Medulla oblongata (tissue), 1 donor: ENCODE results near the gene APBA3.
A peak's percentile ranks its signal among the peaks of the same experiment; 100 is the strongest.
"Not testable (repeated sequence)": the region's sequence is repeated elsewhere in the genome, so short reads cannot be mapped to it uniquely, and the experiment has no call there.

Experiments
- DNase-seq: peaks from one replicate; pipeline ENCODE4 v3.0.0-alpha.2; 2015; ENCODE audit errors: extremely low spot score

APBA3 gene

DNA sequence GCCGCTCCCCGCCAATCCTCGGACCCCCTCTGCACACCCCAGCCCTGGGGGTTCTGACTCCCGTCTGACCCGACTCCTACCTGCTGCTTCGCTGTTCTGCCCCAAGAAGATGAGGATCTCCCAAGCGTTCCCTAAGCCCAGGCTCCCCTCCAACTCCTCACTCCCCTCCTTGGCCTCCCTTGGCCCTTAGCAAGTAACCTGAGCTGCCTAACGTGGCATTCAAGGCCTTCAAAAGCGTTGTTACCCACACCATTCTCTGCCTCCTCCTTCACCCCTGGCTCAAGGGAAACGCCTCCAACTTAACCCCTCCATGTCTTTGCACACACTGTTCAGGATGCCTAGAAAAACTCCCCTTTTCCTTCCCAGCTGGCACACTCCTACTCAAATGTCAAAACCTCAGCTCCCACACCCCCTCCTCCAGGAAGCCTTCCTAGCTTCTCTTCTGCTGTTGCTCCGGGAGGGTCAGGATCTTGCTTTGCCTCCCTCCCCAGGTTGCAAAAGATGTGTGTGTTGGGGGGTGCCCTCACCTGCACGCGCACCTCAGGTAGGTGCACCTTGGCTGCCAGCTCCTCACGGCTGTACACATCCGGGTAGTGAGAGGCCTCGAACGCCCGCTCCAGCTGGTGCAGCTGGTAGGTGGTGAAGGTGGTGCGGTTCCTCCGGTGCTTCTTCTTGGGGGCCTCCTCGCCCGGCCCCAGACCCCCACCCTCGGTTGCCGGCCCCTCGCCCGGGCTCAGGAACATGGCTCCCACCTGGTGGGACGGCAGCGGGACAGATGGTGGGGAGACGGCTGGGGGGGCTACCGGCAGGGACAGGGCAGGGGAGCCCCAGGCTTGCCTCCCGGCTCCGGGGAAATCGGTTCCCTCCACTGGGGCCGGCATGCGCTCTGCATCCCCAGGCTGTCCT is 9.8 kb upstream of the APBA3 start:
- no peak for DNase-seq

DNA sequence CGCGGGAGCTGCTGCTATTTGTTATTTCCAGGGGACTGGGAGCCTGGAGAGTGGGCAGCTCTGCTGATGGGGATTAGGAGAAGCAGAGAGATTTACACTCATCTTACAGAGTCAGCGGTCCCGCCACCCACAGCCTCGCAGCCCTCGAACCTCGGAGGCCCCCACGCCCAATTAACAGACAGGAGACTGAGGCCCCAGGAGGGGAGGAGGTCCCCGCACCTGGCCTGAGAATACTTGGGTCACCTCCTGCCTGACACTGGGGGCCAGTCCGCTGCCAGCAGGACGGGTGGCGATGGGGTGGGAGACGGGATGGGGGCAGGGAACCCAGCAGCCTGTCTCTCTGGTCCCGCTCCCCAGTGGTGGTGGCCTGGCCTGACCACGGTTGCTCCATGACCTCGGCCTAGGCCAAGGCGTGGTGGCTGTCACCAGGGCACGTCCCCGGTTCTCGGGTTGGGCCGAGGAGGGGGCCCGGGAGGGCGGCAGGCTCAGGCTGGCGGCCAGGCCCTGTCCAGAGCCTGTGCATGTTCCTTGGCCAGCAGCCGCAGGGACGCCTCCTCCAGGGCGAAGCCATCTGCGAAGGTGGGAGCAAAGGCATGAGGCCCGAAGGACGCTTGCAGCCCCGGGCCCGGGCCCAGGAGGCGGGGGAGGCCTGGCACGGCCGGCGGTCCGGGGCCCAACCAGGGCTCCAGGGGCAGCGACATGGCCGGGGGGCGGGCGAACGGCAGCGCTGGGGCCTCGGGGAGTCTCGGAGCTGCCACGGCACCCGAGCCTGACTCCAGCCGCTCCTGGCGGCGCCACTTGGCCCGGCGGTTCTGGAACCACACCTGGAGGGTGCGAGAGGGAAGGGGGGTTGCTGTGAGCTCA is 8.9 kb upstream of the APBA3 start:
- no peak for DNase-seq

DNA sequence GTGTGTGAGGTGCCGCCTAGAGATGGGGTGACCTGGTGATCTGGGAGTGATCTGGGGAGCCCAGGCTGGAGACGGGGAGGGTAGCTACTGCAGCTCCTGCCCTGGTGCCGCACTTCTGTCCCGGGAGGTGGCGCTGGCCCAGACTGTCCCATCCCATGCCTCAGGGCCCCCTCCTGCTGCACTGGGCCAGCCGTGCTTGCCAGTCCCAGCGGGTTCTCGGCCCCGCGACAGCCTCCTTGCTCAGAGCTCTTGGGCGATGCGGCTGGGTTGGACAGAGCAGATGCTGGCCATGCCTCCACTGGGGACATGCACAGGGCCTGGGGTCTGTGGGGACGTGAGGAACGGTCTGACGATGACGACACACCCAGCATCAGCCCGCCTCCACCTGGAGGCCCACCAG is 8.0 kb upstream of the APBA3 start:
- DNase-seq: no peak

DNA sequence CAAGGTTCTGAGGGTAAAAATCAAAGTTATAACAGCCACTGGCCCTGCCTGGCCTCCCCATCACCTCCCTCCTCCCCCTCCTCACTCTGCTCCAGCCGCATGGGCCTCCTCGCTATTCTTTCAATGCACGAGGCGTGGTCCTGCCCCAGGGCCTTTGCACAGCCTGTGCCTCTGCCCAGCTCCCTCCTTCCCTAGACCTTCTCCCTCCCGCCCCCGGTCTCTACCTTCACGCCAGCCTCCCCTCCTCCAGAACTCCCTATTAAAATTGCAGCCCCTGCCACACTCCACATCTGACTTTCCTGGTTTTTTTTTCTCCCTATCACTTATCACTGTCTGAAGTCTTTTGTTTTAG is 7.2 kb upstream of the APBA3 start:
- DNase-seq: no peak

DNA sequence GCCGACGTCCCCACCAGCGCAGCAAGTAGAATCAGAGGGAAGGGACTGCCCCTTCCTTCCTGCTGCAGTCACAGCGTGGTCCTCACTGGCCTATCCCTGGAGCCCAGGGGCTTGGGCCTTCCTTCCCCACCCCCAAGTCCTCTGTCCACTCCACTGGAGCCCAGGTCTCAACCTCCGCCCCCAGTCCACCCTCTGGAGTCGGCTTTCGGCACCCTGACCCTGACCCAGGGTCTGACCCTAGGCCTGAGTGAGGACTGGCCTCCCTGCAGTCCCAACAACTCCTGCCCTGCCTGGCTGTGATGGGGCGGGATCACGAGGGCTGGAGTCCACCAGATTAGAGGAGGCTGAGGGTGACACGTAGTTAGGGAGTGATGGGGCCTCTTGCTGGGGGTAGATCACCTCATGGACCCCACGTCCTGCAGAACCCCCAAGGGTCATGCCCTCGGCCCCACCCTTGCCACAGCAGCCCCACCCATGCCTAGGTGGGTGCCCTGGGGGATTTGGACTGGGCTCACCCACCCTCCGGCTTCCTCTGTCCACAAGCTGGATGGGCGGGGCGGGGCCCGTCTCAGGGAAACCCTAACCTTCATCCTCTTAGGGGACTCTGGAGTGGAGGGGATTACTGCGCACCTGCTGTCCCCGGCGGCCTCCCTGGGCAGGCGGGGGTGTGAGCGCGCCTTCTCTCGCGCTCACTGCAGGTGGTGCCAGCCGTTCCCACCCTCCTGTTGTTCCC is 6.7 kb upstream of the APBA3 start:
- no peak for DNase-seq

DNA sequence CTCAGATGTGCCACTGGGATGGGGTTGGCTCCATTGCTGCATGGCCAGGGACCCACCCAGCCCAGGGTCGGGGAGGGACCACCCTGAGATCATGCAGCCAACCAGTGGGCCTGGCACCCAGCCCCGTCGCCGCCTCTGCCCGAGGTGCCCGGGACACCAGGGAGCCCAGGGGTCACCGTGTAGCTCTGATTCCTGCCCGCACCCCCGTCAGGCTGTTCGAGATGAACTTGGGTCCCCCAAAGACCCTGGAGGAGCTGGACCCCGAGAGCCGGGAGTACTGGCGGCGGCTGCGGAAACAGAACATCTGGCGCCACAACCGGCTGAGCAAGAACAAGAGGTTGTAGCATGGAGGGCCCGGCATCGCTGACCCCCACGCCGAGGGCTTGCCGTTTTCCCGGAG is 5.6 kb upstream of the APBA3 start:
- no peak for DNase-seq

DNA sequence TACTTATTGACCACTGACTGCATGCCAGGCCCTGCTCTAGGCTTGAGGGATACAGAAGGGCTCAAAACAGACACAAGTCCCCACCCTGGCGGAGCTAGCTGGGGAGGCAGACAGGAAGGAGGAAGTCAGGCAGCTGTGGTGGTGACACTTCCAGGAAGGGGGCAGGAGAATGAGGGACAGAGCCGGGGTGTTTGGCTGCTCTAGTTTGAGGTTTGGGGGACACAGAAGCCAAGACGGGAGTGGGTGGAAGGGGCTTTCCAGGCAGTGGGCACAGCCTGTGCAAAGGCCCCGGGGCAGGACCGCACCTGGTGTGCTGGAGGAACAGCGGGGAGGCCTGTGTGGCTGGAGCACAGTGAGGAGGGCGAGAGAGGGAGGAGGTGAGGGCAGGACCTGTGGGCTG is 5.0 kb upstream of the APBA3 start:
- DNase-seq: no peak

DNA sequence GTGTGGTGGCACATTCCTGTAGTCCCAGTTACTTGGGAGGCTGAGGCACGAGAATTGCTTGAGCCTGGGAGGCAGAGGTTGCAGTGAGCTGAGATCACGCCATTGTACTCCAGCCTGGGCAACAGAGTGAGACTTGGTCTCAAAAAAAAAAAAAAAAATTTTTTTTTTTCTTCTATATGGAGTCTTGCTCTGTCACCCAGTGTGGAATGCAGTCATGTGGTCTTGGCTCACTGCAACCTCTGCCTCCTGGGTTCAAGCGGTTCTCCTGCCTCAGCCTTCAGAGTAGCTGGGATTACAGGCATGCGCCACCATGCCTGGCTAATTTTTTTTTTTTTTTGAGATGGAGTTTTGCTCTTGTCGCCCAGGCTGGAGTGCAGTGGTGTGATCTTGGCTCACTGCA is 4.3 kb upstream of the APBA3 start:
- not testable (repeated sequence) for DNase-seq

DNA sequence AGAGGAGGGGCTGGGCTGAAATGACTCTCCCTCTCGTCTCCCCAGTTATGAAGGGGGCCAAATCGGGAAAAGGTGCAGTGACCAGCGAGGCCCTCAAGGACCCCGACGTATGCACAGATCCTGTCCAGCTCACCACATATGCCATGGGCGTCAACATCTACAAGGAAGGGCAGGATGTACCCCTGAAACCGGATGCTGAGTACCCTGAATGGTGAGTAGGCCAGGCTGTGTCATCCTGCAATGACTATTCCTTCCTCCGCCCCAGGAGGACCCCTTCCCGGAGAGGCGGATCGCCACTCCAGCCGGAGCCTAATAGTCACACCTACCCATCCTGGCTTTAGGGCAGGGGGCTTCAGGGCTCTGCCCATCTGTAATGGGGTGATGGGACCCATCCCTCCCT is 3.6 kb upstream of the APBA3 start:
- no peak for DNase-seq

DNA sequence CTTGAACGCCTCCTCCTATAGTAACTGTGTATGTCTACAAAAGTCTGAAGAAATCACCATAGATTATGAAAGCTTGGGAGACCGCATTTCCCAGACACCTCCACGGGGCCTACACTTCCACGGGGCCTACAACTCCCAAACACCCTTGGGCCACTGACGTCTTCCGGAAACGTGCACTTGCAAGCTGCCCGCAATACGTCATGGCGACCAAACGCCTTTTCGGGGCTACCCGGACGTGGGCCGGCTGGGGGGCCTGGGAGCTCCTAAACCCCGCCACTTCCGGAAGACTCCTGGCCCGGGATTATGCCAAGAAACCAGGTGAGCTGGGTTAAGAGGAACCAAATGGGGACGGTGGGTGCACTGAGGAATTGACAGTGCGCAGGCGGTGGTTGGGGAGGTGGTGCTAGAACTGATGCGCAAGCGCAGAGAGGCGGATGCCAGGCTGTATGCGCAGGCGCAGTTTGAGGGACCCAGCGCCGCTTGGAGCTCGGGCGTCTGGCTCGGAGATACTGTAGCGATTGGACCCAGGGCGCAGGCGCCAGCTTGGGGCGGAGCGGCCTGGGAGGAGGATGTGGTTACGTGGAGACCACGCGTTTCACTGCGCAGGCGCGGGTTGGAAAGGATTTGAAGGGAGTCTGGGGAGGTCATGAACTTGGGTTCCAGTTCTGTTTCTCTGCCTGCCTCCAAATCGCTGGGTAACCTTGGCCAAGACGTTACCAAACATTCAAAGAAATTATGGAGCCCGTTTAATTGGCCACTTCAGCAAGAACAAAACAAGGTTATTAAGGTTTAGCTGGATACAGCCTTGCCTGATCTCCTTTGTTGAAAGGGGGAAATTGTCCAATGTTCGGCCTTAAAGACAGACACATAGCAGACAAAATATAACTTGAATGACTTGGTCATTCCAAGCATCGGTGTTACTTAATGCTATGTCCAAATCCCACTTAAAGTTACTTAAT is 1.3 kb upstream of the APBA3 start, which contains the start of gene MRPL54:
Gene MRPL54 (plus strand): TSS at position 182 of the 959 bp plus-strand sequence. CDS start 19 bp downstream, at position 201.
- peak; percentile 100 for DNase-seq

DNA sequence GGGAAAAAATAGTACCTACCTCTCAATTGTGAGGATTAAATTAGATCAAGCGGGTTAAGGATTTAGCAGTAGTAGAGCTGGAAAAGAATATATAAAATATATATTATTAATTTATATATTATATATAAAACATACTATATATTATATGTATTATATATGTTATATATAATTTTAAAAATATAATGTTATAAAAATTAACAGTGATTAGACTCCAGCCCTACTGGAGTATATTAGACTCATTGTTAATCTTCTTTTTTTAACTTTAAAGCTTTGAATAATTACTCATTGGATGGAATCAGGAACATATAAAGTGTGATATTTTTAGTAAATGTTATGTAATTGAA is 610 bp upstream of the APBA3 start:
- no peak for DNase-seq

DNA sequence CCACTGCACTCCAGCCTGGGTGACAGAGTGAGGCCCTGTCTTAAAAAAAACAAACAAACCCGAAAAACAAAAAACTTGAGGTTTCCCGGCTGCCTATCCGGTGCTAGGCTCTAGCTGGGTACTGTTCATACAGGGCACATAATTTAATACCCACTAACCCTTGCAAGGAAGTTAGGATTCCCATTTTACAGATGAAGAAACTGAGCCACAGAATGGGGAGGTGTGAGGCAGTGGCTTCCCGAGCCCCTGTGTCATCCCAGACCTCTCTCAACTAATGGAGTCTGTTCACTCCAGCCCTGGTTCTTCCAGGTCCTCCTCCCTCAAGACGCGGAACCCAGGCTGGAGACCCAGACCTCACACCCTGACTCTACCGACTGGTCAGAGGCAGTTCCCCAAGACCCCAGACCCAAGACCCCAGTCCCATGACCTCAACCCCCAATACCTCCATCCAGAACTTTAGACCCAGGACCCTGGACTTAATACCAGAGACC is 576 bp downstream of the APBA3 start:
- peak; percentile 16 for DNase-seq

DNA sequence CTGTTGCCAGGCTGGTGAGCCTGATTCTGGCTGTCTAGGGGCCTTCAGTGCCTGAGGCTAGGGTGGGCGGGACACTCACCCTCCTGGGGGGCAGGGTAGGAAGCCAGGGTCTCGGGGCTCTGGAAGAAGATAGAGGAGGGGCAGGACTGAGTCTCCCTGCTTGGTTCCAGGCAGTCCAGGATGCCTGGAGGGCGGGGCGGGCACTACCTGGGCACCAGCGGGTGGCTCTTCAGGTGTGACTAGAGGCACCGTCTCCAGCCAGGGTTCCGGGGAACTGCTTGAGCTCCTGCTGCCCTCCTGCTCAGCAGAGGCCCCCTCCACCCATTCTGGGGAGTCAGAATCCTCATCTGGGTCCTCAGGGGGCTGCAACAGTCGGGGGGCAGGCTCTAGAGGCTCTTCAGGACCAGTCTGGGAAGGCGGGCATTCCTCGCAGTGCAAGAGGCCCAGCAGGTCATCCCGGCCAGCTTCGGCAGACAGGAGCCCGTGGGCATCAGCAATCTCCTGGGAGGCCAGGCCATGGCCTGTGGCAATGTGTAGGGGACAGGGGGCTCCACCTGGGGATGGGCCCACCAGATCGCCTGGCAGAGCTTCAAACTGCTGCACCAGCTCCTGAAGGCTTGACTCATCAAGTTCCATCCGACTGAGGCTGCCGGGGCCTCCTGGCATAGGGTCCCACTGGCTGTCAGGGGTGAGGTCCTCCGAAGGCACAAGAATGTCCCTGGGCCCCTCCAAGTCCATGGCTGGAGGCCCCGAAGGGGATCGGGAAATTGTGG is 1.8 kb downstream of the APBA3 start:
- peak; percentile 30 for DNase-seq

DNA sequence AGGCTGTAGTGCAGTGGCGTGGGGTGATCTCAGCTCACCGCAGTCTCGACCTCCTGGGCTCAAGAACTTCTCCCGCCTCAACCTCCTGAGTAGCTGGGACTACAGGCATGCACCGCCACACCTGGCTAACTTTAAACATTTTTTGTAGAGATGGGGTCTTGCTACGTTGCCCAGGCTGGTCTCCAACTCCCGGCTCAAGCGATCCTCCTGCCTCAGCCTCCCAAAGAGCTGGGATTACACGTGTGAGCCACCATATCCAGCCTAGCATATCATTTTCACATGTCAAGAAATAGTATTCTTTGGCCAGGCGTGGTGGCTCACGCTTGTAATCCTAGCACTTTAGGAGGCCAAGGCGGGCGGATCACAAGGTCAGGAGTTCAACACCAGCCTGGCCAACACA is 3.2 kb downstream of the APBA3 start:
- not testable (repeated sequence) for DNase-seq

DNA sequence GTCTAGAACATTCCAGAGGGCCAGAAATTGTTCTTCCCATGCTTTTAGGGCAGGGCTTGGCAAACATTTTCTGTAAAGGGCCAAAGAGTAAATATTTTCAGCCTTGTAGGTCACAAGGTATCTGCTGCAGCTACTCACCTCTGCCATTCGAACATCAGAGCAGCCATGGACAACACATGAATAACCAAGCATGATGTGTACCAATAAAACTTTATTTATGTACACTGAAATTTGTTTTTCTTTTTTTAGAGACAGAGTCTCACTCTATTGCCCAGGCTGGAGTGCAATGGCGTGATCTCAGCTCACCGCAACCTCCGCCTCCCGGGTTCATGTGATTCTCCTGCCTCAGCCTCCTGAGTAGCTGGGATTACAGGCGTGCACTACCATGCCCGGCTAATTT is 3.8 kb downstream of the APBA3 start:
- not testable (repeated sequence) for DNase-seq

DNA sequence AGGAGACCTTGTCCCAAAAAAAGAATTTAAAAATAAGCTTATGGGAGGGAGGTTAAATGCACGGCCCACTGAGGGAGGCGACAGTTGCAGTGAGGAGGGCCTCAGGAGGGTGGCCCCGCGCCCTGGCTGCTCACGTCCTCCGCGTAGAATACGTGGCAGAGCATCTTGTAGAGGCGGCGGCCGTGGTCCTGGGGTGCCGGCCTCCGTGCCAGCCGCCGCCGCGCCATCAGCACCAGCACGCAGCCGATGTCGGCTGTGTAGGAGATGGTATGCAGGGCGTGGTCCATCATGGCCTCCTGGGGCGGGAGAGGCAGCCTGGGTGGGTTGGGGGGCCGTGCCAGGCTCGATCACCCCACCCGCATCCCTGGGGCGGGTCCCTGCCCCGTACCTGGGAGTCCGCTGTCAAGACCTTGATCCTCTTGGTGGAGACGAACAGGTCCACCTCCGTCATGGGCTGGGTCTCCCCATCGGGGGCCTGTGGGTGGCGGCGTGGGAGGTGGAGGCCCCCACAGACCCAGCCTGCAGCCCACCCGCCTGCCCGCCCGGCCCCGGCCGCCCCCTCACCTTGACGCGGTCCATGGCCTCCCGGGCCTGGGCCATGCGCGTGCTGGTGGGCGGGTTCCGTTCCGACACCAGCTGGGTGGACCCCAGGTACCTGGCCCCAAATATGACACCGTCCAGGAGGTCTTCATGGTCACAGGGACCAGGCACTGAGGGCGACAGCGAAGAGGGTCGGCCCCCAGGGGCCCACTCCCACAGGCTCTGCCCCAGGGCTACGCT is 7.7 kb downstream of the APBA3 start:
- no peak for DNase-seq

DNA sequence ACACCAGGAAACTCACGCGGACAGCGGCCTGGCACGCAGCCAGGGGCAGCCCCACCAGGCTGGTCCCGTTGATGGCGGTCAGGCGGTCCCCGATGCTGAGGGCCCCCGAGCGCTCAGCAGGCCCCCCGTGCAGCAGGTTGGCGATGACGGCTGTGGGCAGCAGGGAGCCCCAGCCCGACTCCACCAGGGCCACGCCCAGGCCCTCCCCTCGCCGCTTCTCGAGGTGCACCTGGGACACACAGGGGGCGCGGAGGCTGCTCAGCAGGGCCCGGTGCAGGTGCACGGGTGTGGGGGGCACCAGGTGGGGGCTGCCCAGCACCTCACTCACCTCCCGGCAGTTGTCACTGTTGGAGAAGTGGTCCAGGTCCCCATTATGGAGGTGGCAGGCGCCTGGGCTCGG is 9.0 kb downstream of the APBA3 start:
- DNase-seq: no peak

DNA sequence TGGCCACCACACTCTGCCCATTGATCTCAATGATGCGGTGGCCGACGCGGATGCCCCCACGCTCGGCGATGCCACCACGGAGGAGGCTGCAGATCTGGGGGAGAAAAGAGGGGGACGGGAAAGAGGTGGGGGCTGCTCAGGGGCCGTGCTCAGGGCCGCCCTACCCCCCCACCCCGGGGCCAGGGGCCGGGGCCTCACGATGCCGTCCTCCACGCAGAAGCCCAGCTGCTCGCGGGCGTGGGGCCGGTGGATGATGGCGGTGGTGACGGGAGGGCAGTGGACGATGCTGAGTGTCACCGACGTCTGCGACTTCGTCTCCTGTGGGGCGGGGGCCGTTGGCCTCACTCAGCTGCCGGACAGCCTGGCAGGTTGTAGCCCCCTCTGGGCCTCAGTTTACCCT is 10.3 kb downstream of the APBA3 start:
- no peak for DNase-seq

DNA sequence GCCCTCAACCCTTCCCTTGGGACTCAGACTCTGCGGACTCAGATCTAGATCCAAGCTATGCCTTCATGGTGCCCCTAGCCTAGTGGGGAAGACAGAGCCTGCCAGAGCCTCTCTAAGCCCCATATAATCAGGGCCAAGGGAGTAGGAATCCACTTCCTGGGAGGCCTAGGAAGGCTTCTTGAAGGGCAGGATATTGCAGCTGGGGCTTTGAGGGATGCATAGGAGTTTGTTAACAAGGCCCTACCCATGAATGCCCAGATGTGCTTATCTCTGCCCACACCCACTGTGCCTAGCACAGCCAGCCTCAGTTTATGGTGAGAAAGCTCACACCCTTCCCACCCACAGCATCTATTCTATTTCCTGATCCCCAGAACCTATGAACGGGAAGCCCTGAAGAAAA is 11.3 kb downstream of the APBA3 start:
- DNase-seq: no peak
